ENCODE data around the gene VGLL4. TPM values are rescaled to one million over a fixed set of nuclear protein-coding genes. Genes with fewer than 3 reads are reported as not detected.

VGLL4 gene
- total RNA-seq, 1 donor, result 94.2 TPM

GRCh38 chr3:11558918-11559815, 84.5 kb downstream of the VGLL4 start:
- H3K4me3 ChIP-seq (ENCODE audit: low read depth, low read length), result no peak overlapping the region
- TF ChIP-seq CTCF (IDR thresholded peaks at IDR 0.05; ENCODE audit: insufficient read depth, low read length), result no peak
- no peak for DNase-seq (ENCODE audit: low read depth)

GRCh38 chr3:11558411-11558903, 85.3 kb downstream of the VGLL4 start:
- no peak for DNase-seq (ENCODE audit: low read depth)
- no peak for TF ChIP-seq CTCF (IDR thresholded peaks at IDR 0.05; ENCODE audit: insufficient read depth, low read length)
- H3K4me3 ChIP-seq (ENCODE audit: low read depth, low read length), result no peak overlapping the region

GRCh38 chr3:11558002-11558401, 85.7 kb downstream of the VGLL4 start:
- DNase-seq (ENCODE audit: low read depth), result peak; percentile 79
- TF ChIP-seq CTCF (IDR thresholded peaks at IDR 0.05; ENCODE audit: insufficient read depth, low read length), result no peak
- H3K4me3 ChIP-seq (ENCODE audit: low read depth, low read length), result no peak overlapping the region

GRCh38 chr3:11556851-11557644, 86.7 kb downstream of the VGLL4 start:
- TF ChIP-seq CTCF (IDR thresholded peaks at IDR 0.05; ENCODE audit: insufficient read depth, low read length), result no peak
- peak; percentile 92 for DNase-seq (ENCODE audit: low read depth)
- no peak overlapping the region for H3K4me3 ChIP-seq (ENCODE audit: low read depth, low read length)

GRCh38 chr3:11555881-11556633, 87.7 kb downstream of the VGLL4 start:
- no peak for TF ChIP-seq CTCF (IDR thresholded peaks at IDR 0.05; ENCODE audit: insufficient read depth, low read length)
- H3K4me3 ChIP-seq (ENCODE audit: low read depth, low read length), result no peak overlapping the region
- DNase-seq (ENCODE audit: low read depth), result no peak

- TF ChIP-seq CTCF (IDR thresholded peaks at IDR 0.05; ENCODE audit: insufficient read depth, low read length), result no peak
- DNase-seq (ENCODE audit: low read depth), result no peak
- H3K4me3 ChIP-seq (ENCODE audit: low read depth, low read length), result no peak overlapping the region
Measured at GRCh38 chr3:11555211-11555782, 88.4 kb downstream of the VGLL4 start.
